ENCODE data around the gene CTBP1. TPM values are rescaled to one million over a fixed set of nuclear protein-coding genes. Genes with fewer than 3 reads are reported as not detected.

The CTBP1 gene
- total and polyA plus RNA-seq, 2 of the 8 experiments (the other 6 are each of a cell fraction or from before 2014, with no cell fraction given) = 128 to 185 TPM

DNA sequence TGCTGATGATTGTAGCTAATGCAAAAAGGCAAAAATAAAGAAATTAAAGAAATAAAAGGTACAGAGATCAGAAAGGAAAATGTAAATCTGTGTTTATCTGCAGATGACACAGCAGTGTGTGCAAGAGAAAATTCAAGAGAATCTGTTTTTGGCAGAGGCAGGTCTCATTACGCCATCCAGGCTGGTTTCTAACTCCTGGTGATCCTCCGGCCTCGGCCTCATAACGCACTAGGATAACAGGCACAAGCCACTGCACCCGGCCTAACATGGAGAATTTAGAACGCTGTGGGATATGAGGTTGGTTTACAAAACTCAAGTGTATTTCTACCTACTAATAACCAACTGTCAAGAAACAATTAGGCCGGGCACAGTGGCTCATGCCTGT lies 29.4 kb downstream of the CTBP1 start:
- no peaks in the 10 kb centered on the region for H3K79me2 ChIP-seq (ENCODE audit: control insufficient read depth in 1 of 2, insufficient read depth in 2 of 2, low read length in 2 of 2)
- no peaks in the 10 kb centered on the region for H3K27me3 ChIP-seq (replicated peaks in 1 of 4; ENCODE audit: control insufficient read depth in 3 of 4, extremely low read depth in 1 of 4, insufficient read depth in 3 of 4, low read length in 3 of 4)
- DNase-seq (ENCODE audit: low read depth in 1 of 2, low spot score in 2 of 2) = no peak
- no peak overlapping the region for H2AK5ac ChIP-seq (ENCODE audit: low read depth, low read length)
- H3K14ac ChIP-seq (ENCODE audit: insufficient read length) = no peak overlapping the region
- POLR2A ChIA-PET (ENCODE audit: partially characterized antibody) = no interaction called here
- H3K27ac ChIP-seq (ENCODE audit: low read depth, low read length) = no peak overlapping the region
- peaks cover 6 to 24% of the 10 kb centered on the region in 2 experiments for H4K20me1 ChIP-seq (replicated peaks in 1 of 2; ENCODE audit: control insufficient read depth in 1 of 2, insufficient read depth in 2 of 2, low read length in 2 of 2)
- H3K18ac ChIP-seq (ENCODE audit: extremely low read depth, low read length) = no peak overlapping the region
- no peaks in the 10 kb centered on the region for H3K23me2 ChIP-seq (ENCODE audit: low read depth, low read length)
- WGBS, 2 experiments (ENCODE audit: extremely low coverage in 1 of 2, insufficient coverage in 1 of 2, insufficient read length in 1 of 2, insufficient replicate concordance in 2 of 2, low coverage in 1 of 2, low lambda C conversion rate in 2 of 2, missing lambda C conversion rate in 1 of 2) = 89% methylated on average over 7 of the region's 7 CpGs; no CpG with 5 or more reads in 1 of the 2 experiments
- no peak overlapping the region for H2AFZ ChIP-seq (ENCODE audit: low read length)
- H4K91ac ChIP-seq (replicated peaks; ENCODE audit: insufficient read length, low read length) = no peak overlapping the region
- H4K5ac ChIP-seq (ENCODE audit: insufficient read length, low read depth, low read length) = no peak overlapping the region
- no peak overlapping the region for H4K8ac ChIP-seq (ENCODE audit: extremely low read depth, insufficient read depth, low read length)
- no peak overlapping the region for H3K56ac ChIP-seq (replicated peaks; ENCODE audit: insufficient read length, low read depth, low read length)
- no peak overlapping the region for H2BK12ac ChIP-seq (ENCODE audit: low read depth, low read length)
- no peak overlapping the region for H2BK20ac ChIP-seq (ENCODE audit: low read length)
- no peak overlapping the region for H2BK5ac ChIP-seq (ENCODE audit: low read depth, low read length)
- H3K9me3 ChIP-seq (ENCODE audit: insufficient read depth in 2 of 2, low read depth in 1 of 2, low read length in 1 of 2) = no peaks in the 10 kb centered on the region
- no peak overlapping the region for H2BK15ac ChIP-seq (ENCODE audit: low read length)
- no peak overlapping the region for H3K23ac ChIP-seq (ENCODE audit: insufficient read length)
- no peak overlapping the region for H3K4ac ChIP-seq (replicated peaks; ENCODE audit: insufficient read length, low read depth, low read length)
- H3K36me3 ChIP-seq (ENCODE audit: control insufficient read depth in 2 of 4, insufficient read depth in 4 of 4, low read length in 3 of 4) = peaks cover 11 to 35% (median 18%) of the 10 kb centered on the region in 4 experiments; a peak in 7 of 8 replicates
- FAIRE-seq = no peak
- H3K4me2 ChIP-seq (ENCODE audit: insufficient read depth in 1 of 2, low read depth in 2 of 2, low read length in 2 of 2) = no peak overlapping the region
- no peak overlapping the region for H3K4me3 ChIP-seq (ENCODE audit: extremely low read depth in 1 of 4, insufficient read depth in 2 of 4, low read depth in 3 of 4, low read length in 4 of 4)
- CTCF ChIA-PET (ENCODE audit: partially characterized antibody) = interaction anchor here (1.1 kb wide), 1 partner anchor 61 kb away, joined by 3 read pairs; no protein-coding TSS in a partner anchor
- no peak overlapping the region for H2BK120ac ChIP-seq (replicated peaks; ENCODE audit: low read depth, low read length)
- no peak overlapping the region for H3K9ac ChIP-seq (replicated peaks in 1 of 4; ENCODE audit: extremely low read depth in 1 of 4, low read depth in 3 of 4, low read length in 3 of 4)
- no peaks in the 10 kb centered on the region for H3K4me1 ChIP-seq (replicated peaks in 1 of 4; ENCODE audit: control insufficient read depth in 3 of 4, insufficient read depth in 4 of 4, low read length in 3 of 4)
- peaks cover 6% of the 10 kb centered on the region for H3K79me1 ChIP-seq (ENCODE audit: low read depth, low read length)
- no peak for TF ChIP-seq JUN (IDR thresholded peaks at IDR 0.05; ENCODE audit: low read depth, low read length)
- no peak for TF ChIP-seq TEAD4 (IDR thresholded peaks at IDR 0.05; ENCODE audit: low read depth, low read length)
- TF ChIP-seq GTF2F1 (IDR thresholded peaks at IDR 0.05; ENCODE audit: borderline replicate concordance, low read depth, low read length) = no peak
